Upper lobe of right lung (tissue), 1 donor: ENCODE data around the gene RDH11. TPM values are rescaled to one million over a fixed set of nuclear protein-coding genes. Genes with fewer than 3 reads are reported as not detected.
"Not testable (repeated sequence)": the region's sequence is repeated elsewhere in the genome, so short reads cannot be mapped to it uniquely, and the experiment has no call there.

Experiments used
- ATAC-seq: fragments of 200-7000 bp; cut with Tn5 transposase; one replicate; pipeline ENCODE4 v1.9.1; 2020; ENCODE audit warnings: mild to moderate bottlenecking, moderate library complexity
- DNase-seq: peaks from one replicate; pipeline ENCODE4 v3.0.0-alpha.2; 2020
- H3K27ac ChIP-seq: fragments of 200-600 bp; one replicate; pipeline ENCODE4 v1.8.0; 2022
- H3K27me3 ChIP-seq: fragments of 200-600 bp; one replicate; pipeline ENCODE4 v1.8.0; 2022; ENCODE audit warnings: mild to moderate bottlenecking
- H3K36me3 ChIP-seq: fragments of 200-600 bp; one replicate; pipeline ENCODE4 v1.8.0; 2022
- H3K4me1 ChIP-seq: fragments of 200-600 bp; one replicate; pipeline ENCODE4 v1.8.0; 2022
- H3K4me3 ChIP-seq: fragments of 200-600 bp; one replicate; pipeline ENCODE4 v1.8.0; 2022; ENCODE audit warnings: mild to moderate bottlenecking
- H3K9me3 ChIP-seq: fragments of 200-600 bp; one replicate; pipeline ENCODE4 v1.8.0; 2022
- CTCF ChIP-seq: fragments of 200-600 bp; IDR thresholded peaks from one replicate; pipeline ENCODE4 v1.8.0; 2022; ENCODE audit warnings: antibody characterized with exemption
- intact Hi-C: fragments of 100-400 bp; cut with DNase I; formaldehyde crosslinking; loops from one replicate; pipeline ENCODE4 v1.11.0; 2022
- total RNA-seq: library from RNA; stranded (reverse); fragmentation: NEBNext Ultra II Directional; extraction: Animal tissue kit (Norgen Biotek cat#: 25700); gene quantifications from one replicate; pipeline ENCODE4 v1.2.1, GENCODE V29; 2021
- donor health status: DM: no; HTN: yes; CAD: no; lungs with severe emphysema.

Gene RDH11
- total RNA-seq, 1 donor from 2014 or later = 58.4 TPM

GRCh38 chr14:67717048-67717447 is 21.5 kb upstream of the RDH11 start:
- Histone ChIP-seq H3K36me3 (no peaks in the 10 kb centered on the region), H3K27me3 (no peaks in the 10 kb centered on the region), H3K9me3 (no peaks in the 10 kb centered on the region), H3K27ac (no peak overlapping the region), H3K4me1 (no peaks in the 10 kb centered on the region), H3K4me3 (no peak overlapping the region)
- intact Hi-C loops = no loop called here
- TF ChIP-seq CTCF = no peak
- ATAC-seq (no peak), DNase-seq (no peak)

DNA sequence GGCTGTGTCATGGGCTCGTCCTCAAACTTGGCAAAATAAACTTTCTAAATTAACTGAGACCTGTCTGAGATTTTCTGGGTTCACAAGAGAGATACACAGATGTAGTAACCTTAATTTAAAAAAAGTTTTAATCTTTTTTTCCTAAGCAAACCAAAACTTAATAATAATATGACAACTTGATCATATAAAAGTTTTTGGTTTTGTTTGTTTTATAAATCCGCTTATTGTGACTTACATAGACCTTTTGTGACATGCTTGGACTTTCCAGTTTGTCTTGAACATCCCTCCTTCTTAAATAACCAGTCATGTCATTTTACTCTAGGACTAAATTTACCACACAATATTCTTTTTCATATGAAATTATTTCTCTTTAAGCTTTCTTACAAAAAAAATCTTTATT is 14.6 kb upstream of the RDH11 start:
- Histone ChIP-seq H3K36me3 (no peaks in the 10 kb centered on the region), H3K4me3 (no peak overlapping the region), H3K27ac (no peak overlapping the region), H3K4me1 (no peaks in the 10 kb centered on the region), H3K9me3 (no peaks in the 10 kb centered on the region), H3K27me3 (no peaks in the 10 kb centered on the region)
- intact Hi-C loops = no loop called here
- DNase-seq (no peak), ATAC-seq (no peak)
- no peak for TF ChIP-seq CTCF

GRCh38 chr14:67709796-67710195 is 14.2 kb upstream of the RDH11 start:
- DNase-seq, ATAC-seq, H3K27me3 ChIP-seq, H3K4me1 ChIP-seq, H3K36me3 ChIP-seq, intact Hi-C loops, H3K9me3 ChIP-seq, H3K4me3 ChIP-seq, H3K27ac ChIP-seq: not testable (repeated sequence)

DNA sequence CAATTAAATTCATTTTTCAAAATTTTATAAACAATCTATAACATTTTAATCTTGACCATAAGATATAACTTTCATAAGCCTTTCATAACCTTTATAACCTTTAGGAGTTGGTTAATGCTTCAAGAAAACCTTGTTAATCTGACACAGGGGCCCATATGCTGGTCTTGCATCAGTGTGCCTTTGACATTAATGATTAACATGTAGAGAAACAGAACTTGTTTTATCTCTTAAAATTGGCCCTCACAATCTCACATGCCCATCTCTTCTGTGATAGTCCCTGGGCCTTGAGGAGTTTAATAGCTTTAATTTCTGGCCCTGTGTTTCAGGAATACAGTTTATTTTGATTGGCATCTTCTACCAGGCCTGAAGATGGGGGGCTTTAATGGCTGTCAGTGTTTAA is 13.8 kb upstream of the RDH11 start:
- H3K27ac ChIP-seq, ATAC-seq, H3K27me3 ChIP-seq, H3K4me1 ChIP-seq, H3K9me3 ChIP-seq, intact Hi-C loops, DNase-seq, H3K36me3 ChIP-seq, H3K4me3 ChIP-seq: not testable (repeated sequence)

- no peaks in the 10 kb centered on the region for H3K4me1 ChIP-seq
- no peaks in the 10 kb centered on the region for H3K9me3 ChIP-seq
- no peak for ATAC-seq
- H3K36me3 ChIP-seq = no peaks in the 10 kb centered on the region
- no peaks in the 10 kb centered on the region for H3K27me3 ChIP-seq
- H3K27ac ChIP-seq = no peak overlapping the region
- TF ChIP-seq CTCF = no peak
- no peak for DNase-seq
- intact Hi-C loops = no loop called here
- H3K4me3 ChIP-seq = no peak overlapping the region
These were observed 9.6 kb upstream of the RDH11 start for GRCh38 chr14:67705211-67705610.

DNA sequence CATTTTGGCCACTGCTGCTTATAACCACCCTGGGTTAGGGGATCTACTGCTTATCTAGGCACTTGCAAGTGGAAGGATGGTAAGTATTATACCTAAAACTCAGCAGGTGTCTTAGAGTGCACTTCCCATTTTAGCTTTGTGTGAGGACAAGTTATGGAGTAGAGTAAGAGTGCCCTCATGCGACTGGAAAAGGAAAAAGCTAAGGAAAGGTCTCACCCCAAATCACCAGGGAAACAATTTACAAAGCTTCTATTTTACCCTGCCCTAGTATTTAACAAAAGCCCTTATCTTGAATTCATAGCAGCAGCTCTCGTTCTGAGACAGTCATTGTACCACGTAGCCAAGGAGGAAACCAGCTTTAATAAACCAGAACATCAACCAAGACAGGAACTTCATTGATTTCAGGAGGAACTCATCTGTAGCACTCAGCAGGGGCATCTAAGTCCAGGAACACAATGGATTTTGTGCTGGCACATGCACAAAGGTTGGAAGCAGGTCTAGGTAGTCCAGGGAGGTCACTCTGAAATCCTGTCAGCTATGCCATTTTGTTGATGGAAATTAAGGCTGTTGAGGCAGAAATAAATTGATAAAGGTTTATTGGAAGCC is 9.0 kb upstream of the RDH11 start:
- Histone ChIP-seq H3K9me3 (no peaks in the 10 kb centered on the region), H3K36me3 (no peaks in the 10 kb centered on the region), H3K4me3 (no peak overlapping the region), H3K27me3 (no peaks in the 10 kb centered on the region), H3K4me1 (no peaks in the 10 kb centered on the region), H3K27ac (no peak overlapping the region)
- DNase-seq (no peak), ATAC-seq (peak; percentile 94)
- intact Hi-C loops = no loop called here
- peak; percentile 76 for TF ChIP-seq CTCF

DNA sequence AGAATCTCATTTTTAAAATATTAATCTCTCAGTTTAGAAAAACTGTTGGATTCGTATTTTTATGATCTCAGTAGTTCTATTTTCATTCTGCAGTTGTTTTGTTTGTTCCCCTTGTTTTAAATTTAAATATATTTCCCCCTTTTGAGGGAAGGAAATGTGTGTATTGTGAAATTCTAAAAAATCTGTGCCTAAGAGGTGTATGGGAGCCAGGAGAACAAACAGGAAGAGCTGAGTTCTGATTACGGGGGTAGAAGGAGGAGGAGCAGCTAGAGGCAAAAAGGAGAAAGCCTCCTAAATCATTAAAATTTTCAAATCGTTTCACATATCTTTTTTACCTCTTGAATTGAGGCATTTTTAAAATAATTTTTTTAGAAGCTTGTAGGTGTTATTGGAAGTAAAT is 8.4 kb upstream of the RDH11 start:
- ATAC-seq (peak; percentile 50), DNase-seq (no peak)
- no peaks in the 10 kb centered on the region for H3K9me3 ChIP-seq
- H3K4me1 ChIP-seq = no peaks in the 10 kb centered on the region
- no peak overlapping the region for H3K27ac ChIP-seq
- H3K27me3 ChIP-seq = no peaks in the 10 kb centered on the region
- H3K36me3 ChIP-seq = no peaks in the 10 kb centered on the region
- intact Hi-C loops = no loop called here
- H3K4me3 ChIP-seq = no peak overlapping the region
- no peak for TF ChIP-seq CTCF

- ATAC-seq, H3K27me3 ChIP-seq, H3K27ac ChIP-seq, H3K36me3 ChIP-seq, H3K9me3 ChIP-seq, intact Hi-C loops, H3K4me3 ChIP-seq, DNase-seq, H3K4me1 ChIP-seq: not testable (repeated sequence)
These were observed 5.9 kb upstream of the RDH11 start, which contains the start of gene RDH12 for GRCh38 chr14:67701492-67701891. Gene RDH12 (plus strand): TSS chr14:67701886. CDS start chr14:67722643, 20,757 bp downstream.
